ENCODE data around the gene RANBP10. TPM values are rescaled to one million over a fixed set of nuclear protein-coding genes. Genes with fewer than 3 reads are reported as not detected.

RANBP10 gene
- polyA plus RNA-seq, 2 of the 4 experiments (the other 2 are of a cell fraction), result 7.5 to 9.8 TPM

DNA sequence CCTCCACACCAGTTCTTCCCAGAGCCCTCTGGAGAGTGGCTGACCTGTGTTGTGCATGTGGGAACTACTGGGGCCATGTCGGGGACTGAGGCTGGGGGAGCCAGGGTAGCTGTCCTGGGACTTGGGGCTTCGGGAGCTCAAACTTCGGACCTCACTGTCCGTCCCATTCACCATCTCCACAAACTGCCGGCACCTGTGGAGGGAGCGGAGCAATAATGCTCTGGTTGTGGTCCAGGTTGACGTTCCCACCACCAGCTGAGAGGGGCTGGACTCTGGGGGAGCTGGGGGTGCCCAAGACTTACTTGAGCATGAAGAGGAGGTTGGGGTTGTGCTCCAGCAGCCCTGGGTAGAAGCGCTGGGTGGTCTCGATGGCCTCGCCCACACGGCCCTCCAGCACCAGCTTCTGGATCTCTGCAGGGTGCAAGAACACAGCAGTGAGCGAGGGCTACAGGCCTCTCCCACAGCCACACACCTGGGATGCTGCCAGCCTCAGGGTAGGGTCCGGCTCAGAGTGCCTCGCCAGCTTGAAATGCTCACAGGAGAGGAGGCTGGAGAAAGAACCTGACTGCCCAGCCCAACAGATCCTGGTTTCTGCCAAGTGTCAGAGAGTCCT is 76.6 kb downstream of the RANBP10 start (continued):
- no peak for TF ChIP-seq RCOR1 (IDR thresholded peaks at IDR 0.05; ENCODE audit: low read depth, low read length)
- TF ChIP-seq POLR2AphosphoS2 (conservative IDR thresholded peaks at IDR 0.05; ENCODE audit: low read length), result no peak
- TF ChIP-seq TFCP2L1 (CRISPR knock-in tag; IDR thresholded peaks at IDR 0.05), result no peak
- TF ChIP-seq NFE2L2 (conservative IDR thresholded peaks at IDR 0.05; ENCODE audit: low read length), result no peak
- TF ChIP-seq HOXA7 (CRISPR knock-in tag; IDR thresholded peaks at IDR 0.05), result no peak

DNA sequence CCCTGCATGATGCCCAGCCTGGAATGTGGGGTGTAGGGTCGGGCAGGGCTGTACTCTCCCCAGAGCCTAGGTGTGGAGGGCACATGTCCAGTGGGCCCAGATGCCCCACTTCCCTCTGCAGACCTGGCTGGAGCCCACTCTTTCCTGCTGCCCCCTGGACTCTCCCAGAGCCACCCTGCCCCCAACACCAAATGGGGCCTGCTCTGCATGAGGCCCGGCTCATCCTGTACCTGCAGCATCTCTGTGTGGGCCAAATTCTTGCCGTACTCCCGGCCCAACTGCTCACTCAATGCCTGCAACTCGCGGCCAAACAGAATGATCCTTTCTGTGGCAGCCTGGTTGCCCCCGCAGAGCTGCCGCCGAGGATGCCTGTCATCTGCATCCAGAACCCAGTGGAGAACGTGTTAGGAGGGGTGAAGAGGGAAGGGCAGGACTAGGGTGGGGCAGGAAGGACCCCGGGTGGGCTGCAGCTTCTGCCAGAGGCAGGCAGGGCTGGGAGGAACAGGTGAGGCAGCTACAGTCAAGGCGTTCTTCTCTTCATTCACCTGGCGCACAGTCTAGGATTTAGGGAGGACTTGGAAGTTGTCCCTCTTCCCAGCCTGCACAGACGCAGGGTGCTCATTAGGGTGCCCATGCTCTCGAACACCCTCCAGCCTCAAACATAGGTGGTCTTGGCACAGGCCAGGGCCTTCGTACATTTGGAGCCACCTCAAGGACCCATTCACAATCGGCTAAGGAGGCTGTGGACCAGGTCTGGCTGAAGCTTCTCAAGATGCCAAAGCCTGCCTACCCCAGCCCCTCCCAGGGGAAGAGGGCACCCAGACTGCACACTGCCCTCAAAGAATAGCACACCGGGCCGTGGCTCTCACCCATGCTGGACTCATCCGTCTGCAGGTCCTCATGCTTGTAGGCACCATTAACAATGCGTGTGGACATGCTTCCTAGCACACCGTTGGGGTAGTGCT is 78.6 kb downstream of the RANBP10 start:
- DNase-seq (ENCODE audit: low read depth in 1 of 2, low spot score in 1 of 2) (no peak), FAIRE-seq (no peak), ATAC-seq (no peak)
- TF ChIP-seq RAD21 (conservative IDR thresholded peaks at IDR 0.05 in 1 of 2, IDR thresholded peaks at IDR 0.05 in 1 of 2), result no peak
- TF ChIP-seq MYC (IDR thresholded peaks at IDR 0.05; ENCODE audit: borderline replicate concordance, low read length), result no peak
- TF ChIP-seq, protein P1, sequence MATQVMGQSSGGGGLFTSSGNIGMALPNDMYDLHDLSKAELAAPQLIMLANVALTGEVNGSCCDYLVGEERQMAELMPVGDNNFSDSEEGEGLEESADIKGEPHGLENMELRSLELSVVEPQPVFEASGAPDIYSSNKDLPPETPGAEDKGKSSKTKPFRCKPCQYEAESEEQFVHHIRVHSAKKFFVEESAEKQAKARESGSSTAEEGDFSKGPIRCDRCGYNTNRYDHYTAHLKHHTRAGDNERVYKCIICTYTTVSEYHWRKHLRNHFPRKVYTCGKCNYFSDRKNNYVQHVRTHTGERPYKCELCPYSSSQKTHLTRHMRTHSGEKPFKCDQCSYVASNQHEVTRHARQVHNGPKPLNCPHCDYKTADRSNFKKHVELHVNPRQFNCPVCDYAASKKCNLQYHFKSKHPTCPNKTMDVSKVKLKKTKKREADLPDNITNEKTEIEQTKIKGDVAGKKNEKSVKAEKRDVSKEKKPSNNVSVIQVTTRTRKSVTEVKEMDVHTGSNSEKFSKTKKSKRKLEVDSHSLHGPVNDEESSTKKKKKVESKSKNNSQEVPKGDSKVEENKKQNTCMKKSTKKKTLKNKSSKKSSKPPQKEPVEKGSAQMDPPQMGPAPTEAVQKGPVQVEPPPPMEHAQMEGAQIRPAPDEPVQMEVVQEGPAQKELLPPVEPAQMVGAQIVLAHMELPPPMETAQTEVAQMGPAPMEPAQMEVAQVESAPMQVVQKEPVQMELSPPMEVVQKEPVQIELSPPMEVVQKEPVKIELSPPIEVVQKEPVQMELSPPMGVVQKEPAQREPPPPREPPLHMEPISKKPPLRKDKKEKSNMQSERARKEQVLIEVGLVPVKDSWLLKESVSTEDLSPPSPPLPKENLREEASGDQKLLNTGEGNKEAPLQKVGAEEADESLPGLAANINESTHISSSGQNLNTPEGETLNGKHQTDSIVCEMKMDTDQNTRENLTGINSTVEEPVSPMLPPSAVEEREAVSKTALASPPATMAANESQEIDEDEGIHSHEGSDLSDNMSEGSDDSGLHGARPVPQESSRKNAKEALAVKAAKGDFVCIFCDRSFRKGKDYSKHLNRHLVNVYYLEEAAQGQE (IDR thresholded peaks at IDR 0.05), result no peak
- no peak for TF ChIP-seq HOXB13 (CRISPR knock-in tag; IDR thresholded peaks at IDR 0.05; ENCODE audit: low read depth)
- TF ChIP-seq JUN (IDR thresholded peaks at IDR 0.05), result no peak
- TF ChIP-seq, protein P2, sequence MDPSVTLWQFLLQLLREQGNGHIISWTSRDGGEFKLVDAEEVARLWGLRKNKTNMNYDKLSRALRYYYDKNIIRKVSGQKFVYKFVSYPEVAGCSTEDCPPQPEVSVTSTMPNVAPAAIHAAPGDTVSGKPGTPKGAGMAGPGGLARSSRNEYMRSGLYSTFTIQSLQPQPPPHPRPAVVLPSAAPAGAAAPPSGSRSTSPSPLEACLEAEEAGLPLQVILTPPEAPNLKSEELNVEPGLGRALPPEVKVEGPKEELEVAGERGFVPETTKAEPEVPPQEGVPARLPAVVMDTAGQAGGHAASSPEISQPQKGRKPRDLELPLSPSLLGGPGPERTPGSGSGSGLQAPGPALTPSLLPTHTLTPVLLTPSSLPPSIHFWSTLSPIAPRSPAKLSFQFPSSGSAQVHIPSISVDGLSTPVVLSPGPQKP (IDR thresholded peaks at IDR 0.05; ENCODE audit: low read depth, low read length), result no peak
- no peak for TF ChIP-seq HEYL (CRISPR knock-in tag; IDR thresholded peaks at IDR 0.05)
- TF ChIP-seq ZNF302 (CRISPR knock-in tag; IDR thresholded peaks at IDR 0.05), result no peak
- TF ChIP-seq, protein P3, sequence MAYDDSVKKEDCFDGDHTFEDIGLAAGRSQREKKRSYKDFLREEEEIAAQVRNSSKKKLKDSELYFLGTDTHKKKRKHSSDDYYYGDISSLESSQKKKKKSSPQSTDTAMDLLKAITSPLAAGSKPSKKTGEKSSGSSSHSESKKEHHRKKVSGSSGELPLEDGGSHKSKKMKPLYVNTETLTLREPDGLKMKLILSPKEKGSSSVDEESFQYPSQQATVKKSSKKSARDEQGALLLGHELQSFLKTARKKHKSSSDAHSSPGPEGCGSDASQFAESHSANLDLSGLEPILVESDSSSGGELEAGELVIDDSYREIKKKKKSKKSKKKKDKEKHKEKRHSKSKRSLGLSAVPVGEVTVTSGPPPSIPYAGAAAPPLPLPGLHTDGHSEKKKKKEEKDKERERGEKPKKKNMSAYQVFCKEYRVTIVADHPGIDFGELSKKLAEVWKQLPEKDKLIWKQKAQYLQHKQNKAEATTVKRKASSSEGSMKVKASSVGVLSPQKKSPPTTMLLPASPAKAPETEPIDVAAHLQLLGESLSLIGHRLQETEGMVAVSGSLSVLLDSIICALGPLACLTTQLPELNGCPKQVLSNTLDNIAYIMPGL (CRISPR knock-in tag; IDR thresholded peaks at IDR 0.05; ENCODE audit: borderline replicate concordance), result no peak
- no peak for TF ChIP-seq NPAS2 (CRISPR knock-in tag; IDR thresholded peaks at IDR 0.05; ENCODE audit: borderline replicate concordance)
- no peak for TF ChIP-seq POLR2AphosphoS2 (conservative IDR thresholded peaks at IDR 0.05; ENCODE audit: low read length)
- no peak for TF ChIP-seq CEBPB (IDR thresholded peaks at IDR 0.05)
- no peak for TF ChIP-seq ZFP36 (IDR thresholded peaks at IDR 0.05; ENCODE audit: borderline replicate concordance, partially characterized antibody)
- TF ChIP-seq GATA3 (IDR thresholded peaks at IDR 0.05; ENCODE audit: borderline replicate concordance), result no peak
- TF ChIP-seq CBX8 (IDR thresholded peaks at IDR 0.05), result no peak
- TF ChIP-seq, protein P4, sequence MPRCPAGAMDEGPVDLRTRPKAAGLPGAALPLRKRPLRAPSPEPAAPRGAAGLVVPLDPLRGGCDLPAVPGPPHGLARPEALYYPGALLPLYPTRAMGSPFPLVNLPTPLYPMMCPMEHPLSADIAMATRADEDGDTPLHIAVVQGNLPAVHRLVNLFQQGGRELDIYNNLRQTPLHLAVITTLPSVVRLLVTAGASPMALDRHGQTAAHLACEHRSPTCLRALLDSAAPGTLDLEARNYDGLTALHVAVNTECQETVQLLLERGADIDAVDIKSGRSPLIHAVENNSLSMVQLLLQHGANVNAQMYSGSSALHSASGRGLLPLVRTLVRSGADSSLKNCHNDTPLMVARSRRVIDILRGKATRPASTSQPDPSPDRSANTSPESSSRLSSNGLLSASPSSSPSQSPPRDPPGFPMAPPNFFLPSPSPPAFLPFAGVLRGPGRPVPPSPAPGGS (IDR thresholded peaks at IDR 0.05), result no peak
- no peak for TF ChIP-seq ZSCAN20 (CRISPR knock-in tag; IDR thresholded peaks at IDR 0.05)
- no peak for TF ChIP-seq ZC3H11A (IDR thresholded peaks at IDR 0.05)
- H3K4me3 ChIP-seq, result no peak overlapping the region
- WGBS (ENCODE audit: missing lambda C conversion rate), result 90% methylated on average over 20 of the region's 22 CpGs
- CTCF ChIA-PET, result interaction anchor here (0.6 to 0.8 kb wide), 2 partner anchors 8 to 88 kb away, joined by 3 read pairs; no protein-coding TSS in a partner anchor
- no peak overlapping the region for H3K27ac ChIP-seq
- no peak overlapping the region for H3K4me2 ChIP-seq
- H3K4me1 ChIP-seq, result no peaks in the 10 kb centered on the region
- no peaks in the 10 kb centered on the region for H3K9me3 ChIP-seq
- POLR2A ChIA-PET, result no interaction called here

Measured in A549 (cell line).